ENCODE results near the gene CNR2. TPM values are rescaled to one million over a fixed set of nuclear protein-coding genes. Genes with fewer than 3 reads are reported as not detected.
A peak's percentile ranks its signal among the peaks of the same experiment; 100 is the strongest.
"Not testable (repeated sequence)": the region's sequence is repeated elsewhere in the genome, so short reads cannot be mapped to it uniquely, and the experiment has no call there.

CNR2 gene
- total and polyA plus RNA-seq, 7 donors = 0.01 to 0.13 (median 0.08) TPM; not detected in 4

- Histone ChIP-seq H3K27ac (no peak overlapping the region), H3K9me3 (no peaks in the 10 kb centered on the region), H3K4me3 (no peak overlapping the region), H3K4me1 (no peaks in the 10 kb centered on the region), H3K27me3 (ENCODE audit: insufficient read depth in 3 of 3, low read length in 2 of 3) (peaks cover 0 to 26% (median 16%) of the 10 kb centered on the region in 3 donors), H3K36me3 (ENCODE audit: insufficient read depth in 1 of 2, low read depth in 1 of 2) (no peaks in the 10 kb centered on the region)
- DNase-seq (no peak), ATAC-seq (no peak)
- intact Hi-C loops (cut with DNase I) = no loop called here
- no peak for TF ChIP-seq CTCF (IDR thresholded peaks at IDR 0.05)
- 85 to 92% (median 92%) methylated on average over 7 of the region's 7 CpGs for WGBS, 3 donors
Measured at GRCh38 chr1:23905461-23906025, 7.6 kb downstream of the CNR2 start.

GRCh38 chr1:23904748-23905357 is 8.3 kb downstream of the CNR2 start:
- DNase-seq = no peak
- Histone ChIP-seq H3K27me3 (ENCODE audit: insufficient read depth in 3 of 3, low read length in 2 of 3) (peaks cover 0 to 26% (median 16%) of the 10 kb centered on the region in 3 donors), H3K9me3 (no peaks in the 10 kb centered on the region), H3K27ac (no peak overlapping the region), H3K4me1 (no peaks in the 10 kb centered on the region), H3K4me3 (no peak overlapping the region), H3K36me3 (ENCODE audit: insufficient read depth in 1 of 2, low read depth in 1 of 2) (no peaks in the 10 kb centered on the region)
- no peak for TF ChIP-seq CTCF (IDR thresholded peaks at IDR 0.05)
- ATAC-seq = no peak
- 82 to 89% (median 86%) methylated on average over 10 of the region's 10 CpGs for WGBS, 3 donors
- intact Hi-C loops (cut with DNase I) = no loop called here

GRCh38 chr1:23903754-23904153 is 9.4 kb downstream of the CNR2 start:
- Histone ChIP-seq H3K27me3 (ENCODE audit: insufficient read depth in 3 of 3, low read length in 2 of 3) (peaks cover 0 to 26% (median 16%) of the 10 kb centered on the region in 3 donors), H3K4me3 (no peak overlapping the region), H3K27ac (no peak overlapping the region), H3K36me3 (ENCODE audit: insufficient read depth in 1 of 2, low read depth in 1 of 2) (no peaks in the 10 kb centered on the region), H3K9me3 (no peaks in the 10 kb centered on the region), H3K4me1 (no peaks in the 10 kb centered on the region)
- ATAC-seq (no peak), DNase-seq (no peak)
- intact Hi-C loops (cut with DNase I) = no loop called here
- 69 to 71% (median 71%) methylated on average over 6 of the region's 6 CpGs for WGBS, 3 donors
- no peak for TF ChIP-seq CTCF (IDR thresholded peaks at IDR 0.05)

- H3K4me3 ChIP-seq = peak overlapping the region; percentile 58
- H3K4me1 ChIP-seq = no peaks in the 10 kb centered on the region
- H3K27ac ChIP-seq = no peak overlapping the region
- no peak for TF ChIP-seq CTCF (IDR thresholded peaks at IDR 0.05)
- ATAC-seq = peak in 1 of 4 donors; percentile 49
- no peaks in the 10 kb centered on the region for H3K36me3 ChIP-seq (ENCODE audit: insufficient read depth in 1 of 2, low read depth in 1 of 2)
- peaks cover 0 to 26% (median 14%) of the 10 kb centered on the region in 3 donors for H3K27me3 ChIP-seq (ENCODE audit: insufficient read depth in 3 of 3, low read length in 2 of 3)
- no peaks in the 10 kb centered on the region for H3K9me3 ChIP-seq
- peak in 1 of 2 donors; percentile 51 for DNase-seq
- intact Hi-C loops (cut with DNase I) = no loop called here
- 11 to 18% (median 14%) methylated on average over 70 to 92 of the region's 92 CpGs for WGBS, 3 donors
Measured at GRCh38 chr1:23902321-23903278, 10.6 kb downstream of the CNR2 start.

- 49 to 63% (median 54%) methylated on average over 8 of the region's 8 CpGs for WGBS, 3 donors
- H3K36me3 ChIP-seq (ENCODE audit: insufficient read depth in 1 of 2, low read depth in 1 of 2); ATAC-seq; DNase-seq; H3K4me3 ChIP-seq; intact Hi-C loops (cut with DNase I); H3K27ac ChIP-seq; H3K4me1 ChIP-seq; H3K9me3 ChIP-seq: not testable (repeated sequence)
- H3K27me3 ChIP-seq (ENCODE audit: insufficient read depth in 3 of 3, low read length in 2 of 3) = peaks cover 0 to 23% (median 9%) of the 10 kb centered on the region in 3 donors
Measured at GRCh38 chr1:23900017-23900416, 13.1 kb downstream of the CNR2 start.

Data from psoas muscle (tissue), 8 donors.